ENCODE results near the gene ZBED6.

GRCh38 chr1:203768256-203768655 lies 27.2 kb upstream of the ZBED6 start:
- no peak for TF ChIP-seq CTCF (IDR thresholded peaks at IDR 0.05)
- no peak for TF ChIP-seq POLR2A (IDR thresholded peaks at IDR 0.05)

Data from heart left ventricle (tissue), 13 donors.